ENCODE measurements around the gene C11orf24. TPM values are rescaled to one million over a fixed set of nuclear protein-coding genes. Genes with fewer than 3 reads are reported as not detected.

C11orf24 gene
- total RNA-seq, 3 donors from 2014 or later = 51.8 to 83.2 (median 53.2) TPM

DNA sequence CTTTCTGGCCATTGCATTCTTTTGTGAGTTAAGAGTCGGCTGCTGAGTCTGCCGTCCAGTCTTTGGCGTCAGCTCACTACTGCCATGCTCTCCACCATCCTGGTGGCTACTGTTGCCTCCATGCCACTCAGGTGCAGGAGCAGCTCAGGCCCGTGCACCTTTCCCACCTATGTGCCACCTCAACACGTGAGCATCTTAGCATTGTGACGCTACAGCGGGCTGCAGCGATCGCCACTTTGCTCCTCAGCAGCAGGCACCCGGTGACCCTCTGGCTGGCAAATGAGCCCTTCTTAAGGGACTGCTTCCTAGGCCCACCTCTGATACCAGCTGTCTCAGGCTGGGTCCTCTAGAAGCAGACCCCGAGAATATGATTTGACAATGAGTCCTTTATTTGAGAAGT is 47.2 kb downstream of the C11orf24 start:
- DNase-seq (no peak), ATAC-seq (no peak)
- no peaks in the 10 kb centered on the region for H3K4me1 ChIP-seq (ENCODE audit: low read depth)
- peaks cover 4% of the 10 kb centered on the region for H3K9me3 ChIP-seq
- intact Hi-C loops (cut with DNase I, micrococcal nuclease) = no loop called here
- H3K36me3 ChIP-seq (ENCODE audit: low read depth) = no peaks in the 10 kb centered on the region
- H3K4me3 ChIP-seq = no peak overlapping the region
- TF ChIP-seq, protein P1, sequence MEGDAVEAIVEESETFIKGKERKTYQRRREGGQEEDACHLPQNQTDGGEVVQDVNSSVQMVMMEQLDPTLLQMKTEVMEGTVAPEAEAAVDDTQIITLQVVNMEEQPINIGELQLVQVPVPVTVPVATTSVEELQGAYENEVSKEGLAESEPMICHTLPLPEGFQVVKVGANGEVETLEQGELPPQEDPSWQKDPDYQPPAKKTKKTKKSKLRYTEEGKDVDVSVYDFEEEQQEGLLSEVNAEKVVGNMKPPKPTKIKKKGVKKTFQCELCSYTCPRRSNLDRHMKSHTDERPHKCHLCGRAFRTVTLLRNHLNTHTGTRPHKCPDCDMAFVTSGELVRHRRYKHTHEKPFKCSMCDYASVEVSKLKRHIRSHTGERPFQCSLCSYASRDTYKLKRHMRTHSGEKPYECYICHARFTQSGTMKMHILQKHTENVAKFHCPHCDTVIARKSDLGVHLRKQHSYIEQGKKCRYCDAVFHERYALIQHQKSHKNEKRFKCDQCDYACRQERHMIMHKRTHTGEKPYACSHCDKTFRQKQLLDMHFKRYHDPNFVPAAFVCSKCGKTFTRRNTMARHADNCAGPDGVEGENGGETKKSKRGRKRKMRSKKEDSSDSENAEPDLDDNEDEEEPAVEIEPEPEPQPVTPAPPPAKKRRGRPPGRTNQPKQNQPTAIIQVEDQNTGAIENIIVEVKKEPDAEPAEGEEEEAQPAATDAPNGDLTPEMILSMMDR (IDR thresholded peaks at IDR 0.05) = no peak

DNA sequence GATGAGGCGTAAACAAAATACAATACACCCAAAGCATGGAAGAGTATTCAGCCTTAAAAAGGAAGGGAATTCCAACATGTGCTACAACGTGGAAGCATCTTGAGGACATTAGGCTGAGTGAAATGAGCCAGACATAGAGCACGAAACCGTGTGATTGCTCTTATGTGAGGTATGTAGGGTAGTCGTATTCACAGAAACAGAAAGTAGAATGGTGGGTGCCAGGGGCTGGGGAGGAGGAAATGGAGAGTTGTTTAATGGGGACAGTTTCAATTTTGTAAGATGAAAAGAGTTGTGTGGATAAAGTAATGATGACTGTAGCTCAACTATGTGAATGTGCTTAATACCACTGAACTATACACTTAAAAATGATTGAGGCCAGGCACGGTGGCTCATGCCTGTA is 48.5 kb downstream of the C11orf24 start:
- Histone ChIP-seq H3K36me3 (ENCODE audit: low read depth) (no peaks in the 10 kb centered on the region), H3K9me3 (no peaks in the 10 kb centered on the region), H3K4me1 (ENCODE audit: low read depth) (no peaks in the 10 kb centered on the region), H3K4me3 (no peak overlapping the region)
- no peak for DNase-seq
- TF ChIP-seq, protein P1 (IDR thresholded peaks at IDR 0.05) = no peak
- intact Hi-C loops (cut with DNase I, micrococcal nuclease) = no loop called here
- ATAC-seq = no peak

DNA sequence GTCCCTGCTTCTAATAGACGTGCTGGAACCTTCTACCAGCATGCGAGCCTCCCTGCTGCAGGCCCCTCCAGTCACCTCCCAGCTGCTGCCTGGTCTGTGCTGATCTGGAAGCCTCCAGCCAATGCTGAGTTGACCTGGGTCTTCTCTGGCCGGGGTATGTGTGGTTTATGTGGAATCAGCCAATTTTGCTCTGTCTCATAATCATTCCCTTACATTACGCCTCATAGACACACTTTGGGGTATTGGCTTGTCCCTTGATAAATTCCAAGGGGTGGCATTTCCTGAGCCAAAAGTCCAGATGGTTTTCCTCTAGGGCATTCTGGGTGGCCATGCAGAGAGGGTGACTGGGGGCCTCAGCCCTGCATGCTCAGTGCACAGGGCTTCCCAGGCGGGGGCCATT is 50.4 kb downstream of the C11orf24 start:
- TF ChIP-seq, protein P1 (IDR thresholded peaks at IDR 0.05) = no peak
- DNase-seq (no peak), ATAC-seq (no peak)
- intact Hi-C loops (cut with DNase I, micrococcal nuclease) = no loop called here
- no peak overlapping the region for H3K4me3 ChIP-seq
- H3K9me3 ChIP-seq = no peaks in the 10 kb centered on the region
- H3K36me3 ChIP-seq (ENCODE audit: low read depth) = no peaks in the 10 kb centered on the region
- H3K4me1 ChIP-seq (ENCODE audit: low read depth) = no peaks in the 10 kb centered on the region

DNA sequence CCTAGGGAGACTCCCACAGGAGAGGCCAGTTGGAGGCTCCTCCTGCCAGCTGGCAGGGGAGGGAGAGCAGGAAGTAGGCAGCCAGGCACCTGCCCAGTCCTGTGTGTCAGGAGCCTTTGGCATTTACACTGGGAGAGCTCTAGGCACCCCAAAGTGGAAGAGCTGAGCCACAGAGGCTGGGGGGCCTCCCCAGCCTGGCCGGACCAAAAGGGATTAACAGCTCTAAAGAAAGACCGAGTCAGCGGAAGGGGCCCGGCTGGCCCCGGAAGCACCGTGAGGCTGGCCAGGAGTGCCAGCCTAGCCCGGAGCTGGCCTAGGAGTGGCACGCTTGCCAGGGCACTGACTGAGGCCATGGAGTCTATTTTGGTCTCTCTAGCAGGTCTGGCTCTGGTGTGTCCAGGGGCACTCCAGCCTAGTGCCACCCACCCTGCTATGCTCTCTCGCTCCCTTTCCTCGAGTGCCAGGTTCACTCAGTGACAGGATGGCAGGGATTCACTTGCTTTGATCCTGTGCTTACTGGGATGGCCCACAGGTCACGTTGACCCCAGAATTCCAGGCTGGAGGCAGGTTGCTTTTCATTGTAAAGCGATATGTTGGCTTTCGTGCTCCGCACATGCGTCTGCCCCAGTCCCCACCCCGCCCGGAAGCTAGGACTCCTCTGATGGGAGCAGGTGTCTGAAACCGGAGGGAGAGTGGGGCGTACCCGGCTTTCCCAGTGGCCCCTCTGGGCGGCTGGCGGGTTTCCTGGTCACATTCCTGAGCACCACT is 55.4 kb downstream of the C11orf24 start:
- intact Hi-C loops (cut with DNase I, micrococcal nuclease) = no loop called here
- no peaks in the 10 kb centered on the region for H3K9me3 ChIP-seq
- peaks cover 20% of the 10 kb centered on the region for H3K4me1 ChIP-seq (ENCODE audit: low read depth)
- TF ChIP-seq, protein P1 (IDR thresholded peaks at IDR 0.05) = no peak
- no peak overlapping the region for H3K4me3 ChIP-seq
- peak; percentile 70 for ATAC-seq
- DNase-seq = peak; percentile 71 to 81 (median 80)
- H3K36me3 ChIP-seq (ENCODE audit: low read depth) = no peaks in the 10 kb centered on the region

DNA sequence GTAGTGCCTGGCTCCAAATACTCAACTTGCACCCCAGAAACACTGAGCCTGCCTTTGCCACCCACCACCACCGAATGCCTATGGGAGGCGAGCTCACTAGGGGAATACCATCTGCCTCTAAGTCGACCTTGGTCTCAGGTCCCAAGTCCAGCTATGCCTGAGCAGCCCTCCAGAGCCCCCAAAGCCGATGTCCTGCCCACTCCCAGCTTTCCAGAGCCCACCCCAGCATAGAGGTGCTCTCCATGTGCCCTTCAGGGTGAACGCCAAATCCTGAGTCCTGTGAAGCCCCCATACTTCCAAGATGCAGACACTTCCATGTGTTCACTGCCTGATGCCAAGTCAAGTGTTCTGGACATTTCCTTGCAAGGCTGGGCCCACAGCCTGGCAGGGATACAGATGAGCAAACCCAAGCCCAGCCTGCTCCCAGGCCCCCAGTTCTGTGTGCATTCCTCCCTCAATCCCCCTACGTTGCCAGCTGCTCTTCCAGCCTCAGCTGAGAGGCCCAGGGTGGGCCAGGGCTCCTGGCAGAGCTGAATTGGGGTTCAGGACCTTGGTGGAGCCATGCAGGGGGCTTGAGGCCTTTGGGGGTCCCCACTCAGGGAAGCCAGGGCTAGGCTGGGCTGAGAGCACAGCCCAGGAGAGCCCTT is 56.1 kb downstream of the C11orf24 start:
- ATAC-seq = no peak

More for the DNA sequence above, 56.1 kb downstream of the C11orf24 start:
- no peak overlapping the region for H3K4me3 ChIP-seq
- intact Hi-C loops (cut with DNase I, micrococcal nuclease) = no loop called here
- H3K4me1 ChIP-seq (ENCODE audit: low read depth) = peaks cover 27% of the 10 kb centered on the region
- peak in 2 of 3 donors; percentile 19 to 41 for DNase-seq
- no peaks in the 10 kb centered on the region for H3K9me3 ChIP-seq
- TF ChIP-seq, protein P1 (IDR thresholded peaks at IDR 0.05) = no peak
- no peaks in the 10 kb centered on the region for H3K36me3 ChIP-seq (ENCODE audit: low read depth)
